Caco-2 (cell line): Measurements from ENCODE around the gene SH3TC2. TPM values are rescaled to one million over a fixed set of nuclear protein-coding genes. Genes with fewer than 3 reads are reported as not detected.

Source experiments
- BruUV-seq: library from RNA; stranded (reverse); fragments of 400-500 nt; replicated peaks from 2 replicates; lab custom pipeline; 2021; lab: Mats Ljungman, UMichigan
- CTCF ChIA-PET: fragments of 300-600 bp; sonication (Branson Sonifier 250); formaldehyde crosslinking; loops from one replicate; lab custom pipeline; 2022; ENCODE audit warnings: antibody characterized with exemption; lab: Charles Lee
- POLR2A ChIA-PET: fragments of 300-600 bp; sonication (Branson Sonifier 250); formaldehyde crosslinking; loops from one replicate; lab custom pipeline; 2022; ENCODE audit warnings: antibody characterized with exemption; lab: Charles Lee
- DNase-seq, 2 experiments: peaks; one replicate each; pipeline versions ENCODE4 v3.0.0 to v3.0.0-alpha.2; 2020 to 2022
- H3K27me3 ChIP-seq: replicated peaks from 2 replicates; pipeline ENCODE4 v1.6.0; 2011; ENCODE audit warnings: low read length; ENCODE audit not compliant: control insufficient read depth, insufficient read depth
- H3K36me3 ChIP-seq: 2 replicates; pipeline ENCODE4 v1.5.1; 2011; ENCODE audit warnings: low read length; ENCODE audit not compliant: control insufficient read depth, insufficient read depth
- H3K4me1 ChIP-seq: fragments of 250-450 bp; sonication (Bioruptor Pico); 2 replicates; pipeline ENCODE4 v1.5.1; 2020; ENCODE audit warnings: mild to moderate bottlenecking
- H3K4me3 ChIP-seq: 2 replicates; pipeline ENCODE4 v1.5.1; 2011; ENCODE audit warnings: low read depth, mild to moderate bottlenecking, control low read depth, low read length
- H3K9me3 ChIP-seq: fragments of 250-450 bp; sonication (Bioruptor Pico); 2 replicates; pipeline ENCODE4 v1.5.1; 2020; ENCODE audit warnings: mild to moderate bottlenecking, moderate library complexity
- H3K27ac Mint-ChIP-seq: one replicate; pipeline ENCODE4 v1.8.0; 2022; ENCODE audit warnings: mixed read lengths; ENCODE audit not compliant: unreplicated experiment
- H3K27me3 Mint-ChIP-seq: one replicate; pipeline ENCODE4 v1.8.0; 2022; ENCODE audit warnings: mixed read lengths; ENCODE audit not compliant: insufficient read depth, unreplicated experiment
- H3K36me3 Mint-ChIP-seq: one replicate; pipeline ENCODE4 v1.8.0; 2022; ENCODE audit warnings: mild to moderate bottlenecking, mixed read lengths; ENCODE audit not compliant: insufficient read depth, unreplicated experiment
- H3K4me1 Mint-ChIP-seq: one replicate; pipeline ENCODE4 v1.8.0; 2022; ENCODE audit warnings: low read depth, mixed read lengths; ENCODE audit not compliant: unreplicated experiment
- H3K4me3 Mint-ChIP-seq: one replicate; pipeline ENCODE4 v1.8.0; 2022; ENCODE audit warnings: mild to moderate bottlenecking, moderate library complexity, mixed read lengths; ENCODE audit not compliant: unreplicated experiment
- H3K9me3 Mint-ChIP-seq: one replicate; pipeline ENCODE4 v1.8.0; 2022; ENCODE audit warnings: mixed read lengths; ENCODE audit not compliant: unreplicated experiment
- intact Hi-C: fragments of 100-400 bp; cut with micrococcal nuclease; formaldehyde crosslinking; loops from one replicate; pipeline ENCODE4 v1.10.0; 2022; ENCODE audit not compliant: unreplicated experiment
- total RNA-seq: library from RNA; stranded (reverse); gene quantifications from 2 replicates; pipeline ENCODE4 v1.2.3, GENCODE V29; 2022
- TF ChIP-seq, protein P1 (sequence below), 2 experiments: fragments of 200-600 bp in 1 of 2; IDR thresholded peaks; 1 replicate in 1 of 2; 2 replicates in 1 of 2; pipeline versions ENCODE4 v1.5.1 to v1.8.0; 2011 to 2022; ENCODE audit warnings: antibody characterized with exemption in 1 of 2, control low read depth in 1 of 2, inconsistent platforms in 1 of 2, low read depth in 1 of 2, low read length in 1 of 2, mild to moderate bottlenecking in 1 of 2, moderate library complexity in 1 of 2; ENCODE audit not compliant: insufficient read depth in 1 of 2, severe bottlenecking in 1 of 2, unreplicated experiment in 1 of 2

The SH3TC2 gene
- total RNA-seq, 1 experiment from 2014 or later: 5.8 TPM

DNA sequence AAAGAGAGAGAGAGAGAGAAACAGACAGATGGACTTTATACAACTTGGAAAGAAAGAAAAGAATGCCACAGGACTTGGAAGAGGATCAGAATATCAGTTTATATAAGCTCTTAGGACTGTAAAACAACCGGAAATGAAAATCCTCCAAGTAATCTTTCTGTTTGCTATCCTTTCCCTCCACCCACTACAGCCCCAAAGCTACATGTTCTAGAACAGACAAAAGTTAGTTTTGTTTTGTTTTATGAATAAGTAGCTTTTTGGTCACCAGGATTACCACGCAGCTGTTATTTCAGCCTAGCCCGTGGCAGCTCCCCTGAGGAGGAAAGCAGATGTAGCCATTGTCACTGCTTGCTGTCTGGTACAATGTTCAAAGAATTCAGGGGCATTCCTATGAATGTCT is 66.6 kb downstream of the SH3TC2 start:
- H3K4me3 ChIP-seq: no peak overlapping the region
- Mint-ChIP-seq H3K4me3 (no peak overlapping the region), H3K27me3 (no peaks in the 10 kb centered on the region), H3K9me3 (no peaks in the 10 kb centered on the region), H3K36me3 (no peaks in the 10 kb centered on the region), H3K4me1 (no peaks in the 10 kb centered on the region), H3K27ac (no peak overlapping the region)
- intact Hi-C loops: no loop called here
- ChIA-PET CTCF (no interaction called here), POLR2A (no interaction called here)
- no peaks in the 10 kb centered on the region for H3K9me3 ChIP-seq
- H3K27me3 ChIP-seq: no peaks in the 10 kb centered on the region
- no peaks in the 10 kb centered on the region for H3K36me3 ChIP-seq
- no TSS peak for BruUV-seq
- TF ChIP-seq, protein P1, sequence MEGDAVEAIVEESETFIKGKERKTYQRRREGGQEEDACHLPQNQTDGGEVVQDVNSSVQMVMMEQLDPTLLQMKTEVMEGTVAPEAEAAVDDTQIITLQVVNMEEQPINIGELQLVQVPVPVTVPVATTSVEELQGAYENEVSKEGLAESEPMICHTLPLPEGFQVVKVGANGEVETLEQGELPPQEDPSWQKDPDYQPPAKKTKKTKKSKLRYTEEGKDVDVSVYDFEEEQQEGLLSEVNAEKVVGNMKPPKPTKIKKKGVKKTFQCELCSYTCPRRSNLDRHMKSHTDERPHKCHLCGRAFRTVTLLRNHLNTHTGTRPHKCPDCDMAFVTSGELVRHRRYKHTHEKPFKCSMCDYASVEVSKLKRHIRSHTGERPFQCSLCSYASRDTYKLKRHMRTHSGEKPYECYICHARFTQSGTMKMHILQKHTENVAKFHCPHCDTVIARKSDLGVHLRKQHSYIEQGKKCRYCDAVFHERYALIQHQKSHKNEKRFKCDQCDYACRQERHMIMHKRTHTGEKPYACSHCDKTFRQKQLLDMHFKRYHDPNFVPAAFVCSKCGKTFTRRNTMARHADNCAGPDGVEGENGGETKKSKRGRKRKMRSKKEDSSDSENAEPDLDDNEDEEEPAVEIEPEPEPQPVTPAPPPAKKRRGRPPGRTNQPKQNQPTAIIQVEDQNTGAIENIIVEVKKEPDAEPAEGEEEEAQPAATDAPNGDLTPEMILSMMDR (IDR thresholded peaks at IDR 0.05; ENCODE audit: insufficient read depth in 1 of 2, low read depth in 1 of 2, low read length in 1 of 2, severe bottlenecking in 1 of 2, unreplicated experiment in 1 of 2): no peak
- no peak for DNase-seq
- peaks cover 3% of the 10 kb centered on the region; the same call in 1 of the 2 replicates for H3K4me1 ChIP-seq

DNA sequence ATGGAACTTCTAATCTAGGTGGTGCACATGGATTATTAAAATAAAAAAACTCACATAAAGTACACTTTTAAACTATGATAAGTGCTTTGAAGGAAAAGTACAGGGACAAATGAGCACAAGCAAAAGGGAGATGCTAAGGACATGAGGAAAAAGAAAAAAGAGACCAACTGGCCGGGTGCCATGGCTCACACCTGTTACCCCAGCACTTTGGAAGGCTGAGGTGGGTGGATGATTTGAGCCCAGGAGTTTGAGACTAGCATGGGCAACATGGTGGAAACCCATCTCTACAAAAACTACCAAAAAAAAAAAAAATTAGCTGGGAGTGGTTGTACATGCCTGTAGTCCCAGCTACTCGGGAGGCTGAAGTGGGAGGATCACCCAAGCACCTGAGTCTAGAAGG is 67.1 kb downstream of the SH3TC2 start:
- POLR2A ChIA-PET: no interaction called here
- no TSS peak for BruUV-seq
- intact Hi-C loops: no loop called here

DNA sequence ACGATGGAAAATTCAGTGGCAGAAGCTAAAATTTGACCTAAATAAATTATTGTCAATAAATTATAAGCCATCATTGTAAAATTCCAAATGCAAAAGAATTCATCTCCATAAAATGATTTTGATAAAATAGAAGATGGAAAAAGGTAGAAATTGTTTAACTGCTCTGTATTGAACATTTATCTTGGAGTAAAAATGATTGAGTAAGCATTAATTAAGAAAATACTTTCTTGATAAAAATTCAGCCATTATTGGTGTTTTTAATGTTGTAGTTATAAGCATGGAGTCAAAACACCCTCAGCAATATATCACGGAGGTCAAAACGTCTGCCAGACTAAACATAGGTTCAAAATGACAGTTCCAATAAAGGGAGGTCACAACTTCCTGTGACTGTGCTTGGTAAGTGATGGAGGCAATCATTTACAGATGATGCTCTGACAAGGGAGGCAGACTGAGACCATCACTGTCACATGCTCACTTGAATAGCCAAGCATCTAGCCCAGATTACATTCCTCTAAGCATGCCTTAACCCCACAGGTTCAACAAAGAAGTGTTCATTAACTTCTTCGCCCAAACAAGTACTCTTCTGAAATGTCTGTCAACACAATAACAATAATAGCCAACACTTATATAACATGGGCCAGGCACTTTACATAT is 69.5 kb downstream of the SH3TC2 start:
- DNase-seq: no peak
- TF ChIP-seq, protein P1 (IDR thresholded peaks at IDR 0.05; ENCODE audit: insufficient read depth in 1 of 2, low read depth in 1 of 2, low read length in 1 of 2, severe bottlenecking in 1 of 2, unreplicated experiment in 1 of 2): no peak
- ChIA-PET POLR2A (no interaction called here), CTCF (no interaction called here)
- Histone ChIP-seq H3K36me3 (no peaks in the 10 kb centered on the region), H3K4me3 (no peak overlapping the region), H3K9me3 (no peaks in the 10 kb centered on the region), H3K27me3 (no peaks in the 10 kb centered on the region), H3K4me1 (no peaks in the 10 kb centered on the region)
- Mint-ChIP-seq H3K4me1 (no peaks in the 10 kb centered on the region), H3K36me3 (no peaks in the 10 kb centered on the region), H3K4me3 (no peak overlapping the region), H3K27me3 (no peaks in the 10 kb centered on the region), H3K9me3 (no peaks in the 10 kb centered on the region), H3K27ac (no peak overlapping the region)
- no TSS peak for BruUV-seq
- intact Hi-C loops: no loop called here

More for the DNA sequence above, 67.1 kb downstream of the SH3TC2 start:
- CTCF ChIA-PET: no interaction called here
- no peak overlapping the region for H3K4me3 Mint-ChIP-seq
- no peak overlapping the region for H3K27ac Mint-ChIP-seq
- H3K27me3 ChIP-seq: no peaks in the 10 kb centered on the region
- no peaks in the 10 kb centered on the region for H3K4me1 Mint-ChIP-seq
- no peaks in the 10 kb centered on the region for H3K4me1 ChIP-seq
- DNase-seq: no peak
- TF ChIP-seq, protein P1 (IDR thresholded peaks at IDR 0.05; ENCODE audit: insufficient read depth in 1 of 2, low read depth in 1 of 2, low read length in 1 of 2, severe bottlenecking in 1 of 2, unreplicated experiment in 1 of 2): no peak
- H3K27me3 Mint-ChIP-seq: no peaks in the 10 kb centered on the region
- H3K4me3 ChIP-seq: no peak overlapping the region
- H3K36me3 Mint-ChIP-seq: no peaks in the 10 kb centered on the region
- no peaks in the 10 kb centered on the region for H3K36me3 ChIP-seq
- H3K9me3 ChIP-seq: no peaks in the 10 kb centered on the region
- H3K9me3 Mint-ChIP-seq: no peaks in the 10 kb centered on the region
